GM18499 (cell line): Measurements from ENCODE around the gene PDSS2.
"Not testable (repeated sequence)": the region's sequence is repeated elsewhere in the genome, so short reads cannot be mapped to it uniquely, and the experiment has no call there.

Experiments used
- ATAC-seq: cut with Tn5 transposase; IDR thresholded peaks from one replicate; pipeline ENCODE4 v1.9.1; 2021; ENCODE audit warnings: moderate number of reproducible peaks; ENCODE audit not compliant: insufficient read depth, unreplicated experiment

The PDSS2 gene

DNA sequence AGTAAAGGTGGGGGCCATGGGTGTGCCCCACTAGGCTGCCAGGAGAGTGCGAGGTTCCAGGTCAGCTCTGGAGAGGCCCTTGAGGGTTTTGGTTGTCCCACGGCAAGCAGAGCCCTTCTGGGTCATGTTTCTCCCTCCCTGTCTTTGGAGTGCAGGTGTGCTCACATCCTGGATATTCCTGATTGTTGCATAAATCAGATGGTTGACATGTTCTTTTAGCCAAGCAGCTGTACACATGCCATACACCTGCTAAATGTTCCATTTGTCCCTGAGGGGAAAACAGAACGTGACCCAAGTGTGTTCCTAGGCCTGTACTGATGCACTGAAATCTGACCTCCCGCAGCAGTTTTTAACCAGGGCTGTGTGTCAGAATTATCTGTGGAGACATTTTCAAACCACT is 266.5 kb downstream of the PDSS2 start:
- no peak for ATAC-seq

- ATAC-seq, result no peak
These were observed 271.7 kb downstream of the PDSS2 start for GRCh38 chr6:107187630-107188029.

GRCh38 chr6:107186047-107186446 is 273.3 kb downstream of the PDSS2 start:
- ATAC-seq, result no peak

DNA sequence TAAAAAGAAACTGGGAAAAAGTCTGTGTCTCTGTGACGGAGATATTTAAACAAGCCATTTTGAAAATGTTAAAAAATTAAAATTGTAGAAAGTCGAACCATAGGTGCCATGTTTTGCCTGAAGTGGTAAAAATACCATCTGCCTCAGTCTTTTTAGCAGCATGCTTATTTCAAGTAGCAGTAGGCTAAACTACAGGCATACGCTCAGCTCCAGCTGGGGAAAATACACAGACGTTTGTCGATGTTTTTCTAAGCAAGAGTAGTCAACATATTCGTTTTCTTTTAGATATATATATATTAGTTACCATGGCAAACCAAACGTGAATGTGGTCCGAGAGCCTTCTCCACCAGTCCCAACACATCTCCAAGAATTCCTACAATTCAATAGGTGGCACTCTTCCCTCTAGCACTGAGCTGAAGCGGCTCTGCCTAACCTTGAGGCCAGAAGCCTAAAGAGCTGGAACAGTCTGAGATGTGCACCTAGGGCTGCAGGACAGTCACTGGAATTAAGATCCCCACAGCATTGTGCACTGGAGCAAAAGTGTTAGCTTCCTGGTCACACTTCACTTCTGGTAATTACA is 273.9 kb downstream of the PDSS2 start:
- ATAC-seq, result no peak

DNA sequence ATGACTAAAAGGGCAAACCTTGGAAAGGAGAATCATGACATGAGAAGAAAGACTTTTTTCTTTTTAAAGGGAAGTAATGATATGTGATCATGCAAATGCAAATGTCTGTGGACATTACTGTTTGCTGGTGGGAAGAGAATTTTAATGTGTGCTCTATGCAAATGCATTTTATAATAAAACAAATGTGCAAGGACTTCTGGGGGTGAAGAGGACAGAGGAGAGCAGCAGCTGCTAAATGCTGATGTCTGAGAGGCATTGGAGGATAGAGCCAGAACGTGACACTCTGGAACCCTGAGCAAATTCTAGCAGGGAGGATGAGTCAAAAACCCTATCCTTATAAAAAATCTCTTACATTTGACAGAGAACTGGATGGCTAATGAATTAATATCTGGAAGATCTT is 274.9 kb downstream of the PDSS2 start:
- ATAC-seq, result no peak

- ATAC-seq, result no peak
These were observed 279.3 kb downstream of the PDSS2 start for GRCh38 chr6:107180099-107180498.

DNA sequence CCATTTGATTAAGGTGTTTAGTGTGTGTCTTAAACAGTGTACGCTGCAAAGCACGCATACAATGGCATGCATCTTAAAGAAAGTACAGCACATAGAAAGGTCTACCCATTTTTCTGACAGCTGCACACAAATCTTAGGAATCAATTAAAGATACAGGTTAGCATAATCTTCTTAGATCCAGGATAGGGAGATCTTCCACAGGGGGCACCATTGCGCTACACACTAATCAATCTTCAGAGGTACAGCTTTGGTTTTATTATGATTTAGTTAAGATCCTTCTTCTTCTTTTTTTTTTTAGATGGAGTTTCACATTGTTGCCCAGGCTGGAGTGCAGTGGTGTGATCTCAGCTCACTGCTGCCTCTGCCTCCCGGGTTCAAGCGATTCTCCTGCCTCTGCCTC is 280.4 kb downstream of the PDSS2 start:
- no peak for ATAC-seq

GRCh38 chr6:107173779-107174178 is 285.6 kb downstream of the PDSS2 start:
- no peak for ATAC-seq

DNA sequence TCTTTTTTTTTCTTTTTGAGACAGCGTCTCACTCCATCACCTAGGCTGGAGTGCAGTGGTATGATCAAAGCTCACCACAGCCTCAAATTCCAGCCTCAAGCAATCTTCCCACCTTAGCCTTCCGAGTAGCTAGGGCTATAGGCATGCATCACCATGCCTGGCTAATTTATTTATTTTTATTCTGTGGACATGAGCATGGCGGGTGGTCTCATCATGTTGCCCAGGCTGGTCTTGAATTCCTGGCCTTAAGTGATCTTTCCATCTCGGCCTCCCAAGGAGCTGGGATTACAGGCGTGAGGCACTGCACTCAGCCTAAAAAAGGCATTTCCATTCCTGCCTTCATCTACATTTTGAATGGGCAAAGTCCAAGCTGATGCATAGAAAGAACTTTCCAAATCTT is 287.9 kb downstream of the PDSS2 start:
- no peak for ATAC-seq

DNA sequence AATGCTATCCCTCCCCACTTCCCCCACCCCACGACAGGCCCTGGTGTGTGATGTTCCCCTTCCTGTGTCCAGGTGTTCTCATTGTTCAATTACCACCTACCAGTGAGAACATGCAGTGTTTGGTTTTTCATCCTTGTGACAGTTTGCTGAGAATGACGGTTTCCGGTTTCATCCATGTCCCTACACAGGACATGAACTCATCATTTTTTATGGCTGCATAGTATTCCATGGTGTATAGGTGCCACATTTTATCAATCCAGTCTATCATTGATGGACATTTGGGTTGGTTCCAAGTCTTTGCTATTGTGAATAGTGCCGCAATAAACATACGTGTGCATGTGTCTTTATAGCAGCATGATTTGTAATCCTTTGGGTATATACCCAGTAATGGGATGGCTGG is 295.1 kb downstream of the PDSS2 start:
- not testable (repeated sequence) for ATAC-seq

- ATAC-seq, result no peak
These were observed 297.8 kb downstream of the PDSS2 start for GRCh38 chr6:107161521-107161920.

DNA sequence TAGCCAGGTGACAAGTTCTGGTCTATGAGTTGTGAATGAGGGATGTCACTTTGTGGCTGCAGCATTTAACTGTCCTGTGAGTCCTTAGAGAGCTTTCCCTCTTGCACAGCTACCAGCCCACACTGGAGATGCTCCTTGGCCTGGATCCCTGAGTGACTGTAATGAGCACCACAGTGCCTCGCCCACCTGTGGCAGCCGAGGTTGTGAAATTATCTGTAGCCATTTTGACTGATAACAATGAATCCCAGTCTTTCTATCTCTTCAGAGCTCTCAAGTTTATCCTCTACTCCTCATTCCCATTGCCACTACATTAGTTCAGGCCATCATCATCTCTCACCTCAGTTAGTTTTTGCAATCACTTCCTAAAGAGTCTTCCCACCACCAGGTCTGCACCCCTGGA is 302.7 kb downstream of the PDSS2 start:
- no peak for ATAC-seq

GRCh38 chr6:107154801-107155160 is 304.6 kb downstream of the PDSS2 start:
- no peak for ATAC-seq

- no peak for ATAC-seq
These were observed 305.1 kb downstream of the PDSS2 start for GRCh38 chr6:107154131-107154800.

DNA sequence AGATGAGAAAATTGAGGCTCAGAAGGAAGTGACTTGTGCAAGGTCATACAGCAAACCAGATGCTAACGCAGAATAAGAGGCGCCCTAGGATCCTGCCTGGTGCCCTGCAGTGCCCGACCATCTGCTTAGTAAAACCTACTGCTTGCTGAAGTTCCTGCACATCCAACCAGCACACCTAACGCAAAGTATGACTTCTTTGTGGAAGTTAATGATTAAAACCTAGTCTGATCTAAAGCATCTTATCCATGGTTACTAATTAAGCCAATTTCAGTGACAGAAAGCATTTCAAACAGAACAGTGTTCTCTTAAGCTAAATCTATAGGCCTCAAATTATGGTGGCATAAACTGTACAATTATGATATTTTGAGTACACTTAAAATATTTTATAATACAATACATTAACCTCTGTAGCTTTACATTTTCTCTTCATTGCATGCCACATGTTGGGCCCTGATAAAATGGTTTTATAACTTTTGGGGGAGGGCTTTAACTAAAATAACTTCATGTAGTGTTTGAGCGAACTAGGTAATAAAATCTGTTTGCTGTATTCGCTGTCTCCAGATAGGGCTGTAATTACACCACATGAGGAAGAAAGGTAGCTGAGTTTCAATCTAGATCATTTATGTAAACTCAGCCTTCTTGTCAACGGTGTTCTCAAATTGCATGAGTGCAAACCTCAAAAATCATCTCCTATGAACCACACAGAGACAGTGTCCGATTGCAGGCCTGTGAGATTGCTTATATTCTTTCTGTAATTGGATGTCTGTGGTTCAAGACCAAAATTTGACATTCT is 306.5 kb downstream of the PDSS2 start:
- no peak for ATAC-seq

GRCh38 chr6:107144666-107145065 is 314.7 kb downstream of the PDSS2 start:
- ATAC-seq, result no peak

GRCh38 chr6:107144014-107144413 is 315.4 kb downstream of the PDSS2 start:
- no peak for ATAC-seq

- ATAC-seq, result no peak
These were observed 318.8 kb downstream of the PDSS2 start for GRCh38 chr6:107140581-107140980.

- ATAC-seq, result not testable (repeated sequence)
These were observed 323.0 kb downstream of the PDSS2 start for GRCh38 chr6:107136324-107136723.

DNA sequence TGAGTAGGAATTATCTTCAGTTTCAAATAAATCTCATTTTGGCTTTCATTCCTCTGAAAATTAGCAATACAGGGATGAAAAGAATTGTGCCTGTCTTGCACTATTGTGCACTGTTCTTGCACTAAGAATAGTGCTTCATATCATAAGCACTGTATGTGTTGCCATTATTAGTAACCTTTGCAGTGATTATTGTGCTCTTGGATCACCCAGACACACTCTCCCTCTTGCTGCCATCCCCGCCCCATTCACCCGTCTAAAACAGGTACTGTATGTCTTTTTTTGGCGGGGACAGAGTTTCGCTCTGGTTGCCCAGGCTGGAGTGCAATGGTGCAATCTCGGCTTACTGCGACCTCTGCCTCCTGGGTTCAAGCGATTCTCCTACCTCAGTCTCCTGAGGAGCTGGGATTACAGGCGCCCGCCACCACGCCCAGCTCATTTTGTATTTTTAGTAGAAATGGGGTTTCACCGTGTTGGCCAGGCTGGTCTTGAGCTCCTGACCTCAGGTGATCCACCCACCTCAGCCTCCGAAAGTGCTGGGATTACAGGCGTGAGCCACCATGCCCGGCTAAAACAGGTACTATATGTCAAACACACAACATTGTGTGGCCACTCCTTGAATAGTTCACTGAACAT is 324.2 kb downstream of the PDSS2 start:
- ATAC-seq, result not testable (repeated sequence)

GRCh38 chr6:107132330-107132954 is 326.9 kb downstream of the PDSS2 start:
- ATAC-seq, result no peak
